ENCODE measurements around the gene LRMDA. TPM values are rescaled to one million over a fixed set of nuclear protein-coding genes. Genes with fewer than 3 reads are reported as not detected.

Gene LRMDA
- polyA plus RNA-seq, 2 of the 4 experiments (the other 2 are of a cell fraction), result 4.6 to 5.2 TPM

GRCh38 chr10:75396631-75397495, 34.6 kb upstream of the LRMDA start:
- H3K27ac ChIP-seq, result no peak overlapping the region
- POLR2A ChIA-PET, result no interaction called here

GRCh38 chr10:75397496-75398199, 33.8 kb upstream of the LRMDA start:
- Histone ChIP-seq H3K4me1 (peaks cover 8% of the 10 kb centered on the region; the same call in 2 of the 3 replicates), H3K4me2 (no peak overlapping the region), H3K4me3 (no peak overlapping the region), H3K9me3 (no peaks in the 10 kb centered on the region), H3K27ac (no peak overlapping the region)
- TF ChIP-seq MAFK (IDR thresholded peaks at IDR 0.05; ENCODE audit: partially characterized antibody), result no peak
- TF ChIP-seq FOXS1 (CRISPR knock-in tag; IDR thresholded peaks at IDR 0.05), result no peak
- no peak for TF ChIP-seq BCL3 (IDR thresholded peaks at IDR 0.05)
- TF ChIP-seq RARB (CRISPR knock-in tag; IDR thresholded peaks at IDR 0.05), result no peak
- no peak for TF ChIP-seq GATA3 (IDR thresholded peaks at IDR 0.05; ENCODE audit: borderline replicate concordance)
- no peak for TF ChIP-seq RAD21 (conservative IDR thresholded peaks at IDR 0.05 in 1 of 2, IDR thresholded peaks at IDR 0.05 in 1 of 2)
- TF ChIP-seq SMC3 (IDR thresholded peaks at IDR 0.05), result no peak
- no peak for TF ChIP-seq PBX3 (IDR thresholded peaks at IDR 0.05)
- no peak for TF ChIP-seq CTCF (IDR thresholded peaks at IDR 0.05)
- TF ChIP-seq HOXB5 (CRISPR knock-in tag; IDR thresholded peaks at IDR 0.05), result no peak
- TF ChIP-seq CEBPB (IDR thresholded peaks at IDR 0.05), result no peak
- no peak for TF ChIP-seq USF2 (IDR thresholded peaks at IDR 0.05)
- no peak for TF ChIP-seq HMGXB4 (CRISPR knock-in tag; IDR thresholded peaks at IDR 0.05; ENCODE audit: borderline replicate concordance)
- no peak for TF ChIP-seq NPAS2 (CRISPR knock-in tag; IDR thresholded peaks at IDR 0.05; ENCODE audit: borderline replicate concordance)
- no peak for TF ChIP-seq PHF8 (IDR thresholded peaks at IDR 0.05; ENCODE audit: borderline replicate concordance, low read depth)
- TF ChIP-seq RCOR1 (IDR thresholded peaks at IDR 0.05; ENCODE audit: low read depth, low read length), result no peak
- TF ChIP-seq REST (IDR thresholded peaks at IDR 0.05), result no peak
- TF ChIP-seq NFE2L2 (conservative IDR thresholded peaks at IDR 0.05; ENCODE audit: low read length), result no peak
- DNase-seq (ENCODE audit: low read depth in 1 of 2, low spot score in 1 of 2) (no peak), FAIRE-seq (no peak), ATAC-seq (no peak)
- 91% methylated on average over 19 of the region's 19 CpGs for WGBS (ENCODE audit: missing lambda C conversion rate)
- ChIA-PET POLR2A (no interaction called here), CTCF (interaction anchor here (0.9 to 5.7 kb wide), 3 partner anchors 13 to 638 kb away, joined by 3 to 83 read pairs (median 38); no protein-coding TSS in a partner anchor)

More at GRCh38 chr10:75396631-75397495, 34.6 kb upstream of the LRMDA start:
- Histone ChIP-seq H3K4me1 (peaks cover 8% of the 10 kb centered on the region; the same call in 2 of the 3 replicates), H3K9me3 (no peaks in the 10 kb centered on the region), H3K4me3 (no peak overlapping the region), H3K4me2 (no peak overlapping the region; the same call in 2 of the 3 replicates)
- TF ChIP-seq MAZ (IDR thresholded peaks at IDR 0.05; ENCODE audit: borderline replicate concordance, low read depth, low read length) (no peak), ZSCAN20 (CRISPR knock-in tag; IDR thresholded peaks at IDR 0.05) (no peak), BHLHE40 (IDR thresholded peaks at IDR 0.05; ENCODE audit: low read depth, low read length) (no peak), HDAC2 (IDR thresholded peaks at IDR 0.05) (no peak), RFX5 (IDR thresholded peaks at IDR 0.05) (no peak)
- CTCF ChIA-PET, result interaction anchor here (1.0 to 5.7 kb wide), 9 partner anchors 12 to 639 kb away, joined by 3 to 83 read pairs (median 17); no protein-coding TSS in a partner anchor
- no peak for DNase-seq (ENCODE audit: low read depth in 1 of 2, low spot score in 1 of 2)
- WGBS (ENCODE audit: missing lambda C conversion rate), result 86% methylated on average over 40 of the region's 71 CpGs
- ATAC-seq, result no peak
- no peak for FAIRE-seq

All from A549 (cell line).